HepG2 (cell line): ENCODE data around the gene AGAP3. TPM values are rescaled to one million over a fixed set of nuclear protein-coding genes. Genes with fewer than 3 reads are reported as not detected.

Experiments used
- ARID3A ChIP-seq: IDR thresholded peaks from 2 replicates; pipeline ENCODE4 v1.6.1; 2012; ENCODE audit warnings: low read depth, low read length, improper control_type of control experiment
- CREM ChIP-seq, 2 experiments: sonication (generic) in 1 of 2; formaldehyde crosslinking in 1 of 2; IDR thresholded peaks; 2 replicates each; pipeline versions ENCODE4 v1.4.0 to v1.6.1; 2016 to 2020; ENCODE audit warnings: antibody characterized with exemption in 1 of 2, mild to moderate bottlenecking in 1 of 2, missing genetic modification reagents in 1 of 2
- DDIT3 ChIP-seq: sonication (generic); formaldehyde crosslinking; IDR thresholded peaks from 2 replicates; pipeline ENCODE4 v1.4.0; 2020; ENCODE audit warnings: mild to moderate bottlenecking, missing genetic modification reagents
- DNMT1 ChIP-seq: sonication (generic); formaldehyde crosslinking; IDR thresholded peaks from 2 replicates; pipeline ENCODE4 v1.5.1; 2020; ENCODE audit warnings: mild to moderate bottlenecking, missing genetic modification reagents
- FOXP4 ChIP-seq: sonication (generic); formaldehyde crosslinking; IDR thresholded peaks from 2 replicates; pipeline ENCODE4 v1.4.0; 2020; ENCODE audit warnings: missing genetic modification reagents
- GMEB1 ChIP-seq: sonication (generic); formaldehyde crosslinking; IDR thresholded peaks from 2 replicates; pipeline ENCODE4 v1.5.1; 2020; ENCODE audit warnings: missing genetic modification reagents, mild to moderate bottlenecking, borderline replicate concordance
- GTF2F1 ChIP-seq: fragments of 150-350 bp; IDR thresholded peaks from 2 replicates; pipeline ENCODE4 v1.6.1; 2014; ENCODE audit warnings: low read length
- HES4 ChIP-seq: sonication (generic); formaldehyde crosslinking; IDR thresholded peaks from 2 replicates; pipeline ENCODE4 v1.9.0; 2021; ENCODE audit warnings: mild to moderate bottlenecking, missing genetic modification reagents, borderline replicate concordance
- KDM5A ChIP-seq: fragments of 200-600 bp; sonication (generic); IDR thresholded peaks from 2 replicates; pipeline ENCODE4 v1.7.0; 2018; ENCODE audit warnings: antibody characterized with exemption, mild to moderate bottlenecking, low read length, borderline replicate concordance
- MNT ChIP-seq: fragments of 450-650 bp; IDR thresholded peaks from 2 replicates; pipeline ENCODE4 v1.6.1; 2016
- MTA1 ChIP-seq: sonication (generic); formaldehyde crosslinking; IDR thresholded peaks from 2 replicates; pipeline ENCODE4 v1.4.0; 2020; ENCODE audit warnings: missing genetic modification reagents, mild to moderate bottlenecking, borderline replicate concordance
- SALL1 ChIP-seq: sonication (generic); formaldehyde crosslinking; IDR thresholded peaks from 2 replicates; pipeline ENCODE4 v1.8.0; 2022; ENCODE audit warnings: mild to moderate bottlenecking, missing genetic modification reagents
- SIX1 ChIP-seq: sonication (generic); formaldehyde crosslinking; IDR thresholded peaks from 2 replicates; pipeline ENCODE4 v1.4.0; 2020; ENCODE audit warnings: missing genetic modification reagents, borderline replicate concordance
- TOPORS ChIP-seq: sonication (generic); formaldehyde crosslinking; IDR thresholded peaks from 2 replicates; pipeline ENCODE4 v1.8.0; 2023; ENCODE audit warnings: mild to moderate bottlenecking, missing genetic modification reagents
- WIZ ChIP-seq: sonication (generic); formaldehyde crosslinking; IDR thresholded peaks from 2 replicates; pipeline ENCODE4 v1.5.1; 2020; ENCODE audit warnings: mild to moderate bottlenecking, missing genetic modification reagents
- ZNF12 ChIP-seq: sonication (generic); formaldehyde crosslinking; IDR thresholded peaks from 2 replicates; pipeline ENCODE4 v1.5.0; 2020; ENCODE audit warnings: missing genetic modification reagents
- ZNF556 ChIP-seq: sonication (generic); formaldehyde crosslinking; IDR thresholded peaks from 2 replicates; pipeline ENCODE4 v1.4.0; 2020; ENCODE audit warnings: mild to moderate bottlenecking, missing genetic modification reagents, borderline replicate concordance
- ZNF580 ChIP-seq: IDR thresholded peaks from 2 replicates; pipeline ENCODE4 v1.6.1; 2016; ENCODE audit warnings: low read depth, borderline replicate concordance
- ZNF607 ChIP-seq: sonication (generic); formaldehyde crosslinking; IDR thresholded peaks from 2 replicates; pipeline ENCODE4 v1.5.1; 2020; ENCODE audit warnings: missing genetic modification reagents, mild to moderate bottlenecking, borderline replicate concordance
- ZNF747 ChIP-seq: sonication (generic); formaldehyde crosslinking; IDR thresholded peaks from 2 replicates; pipeline ENCODE4 v1.8.1; 2023; ENCODE audit warnings: missing genetic modification reagents, mild to moderate bottlenecking, borderline replicate concordance
- polyA plus RNA-seq, 8 experiments: library from polyadenylated mRNA; depleted of rRNA in 3 of 8; stranded (reverse) in 7 of 8; unstranded in 1 of 8; fragments of >200 nt; fragmentation: Illumina TruSeq in 4 of 8; extraction: Trizol in 4 of 8; gene quantifications; 2 replicates each; pipeline versions ENCODE4 v1.2.1 to v1.2.3, GENCODE V29; 2011 to 2016; ENCODE audit warnings: low read depth in 4 of 8, missing spikeins in 1 of 8, mixed read lengths in 1 of 8; ENCODE audit not compliant: insufficient read depth in 1 of 8
- total RNA-seq, 5 experiments: library from RNA; depleted of rRNA; stranded (reverse); fragments of >200 nt; fragmentation: Illumina TruSeq; extraction: Trizol; gene quantifications; 2 replicates each; pipeline ENCODE4 v1.2.3, GENCODE V29; 2016; ENCODE audit warnings: low read depth in 1 of 5

Gene AGAP3
- total and polyA plus RNA-seq, 2 of the 13 experiments (the other 11 are each of a cell fraction or from before 2014, with no cell fraction given), result 31.3 to 61.4 TPM

GRCh38 chr7:151087245-151088018 lies 1.2 kb downstream of the AGAP3 start (continued):
- TF ChIP-seq MNT, result no peak
- TF ChIP-seq HES4 (CRISPR knock-in tag), result no peak; the same call in 1 of the 2 replicates
- TF ChIP-seq ZNF12 (CRISPR knock-in tag), result no peak
- TF ChIP-seq FOXP4 (CRISPR knock-in tag), result no peak; the same call in 1 of the 2 replicates
- TF ChIP-seq TOPORS, result no peak
- TF ChIP-seq MTA1 (CRISPR knock-in tag), result 0 out of 2 replicates have a peak, but pooled peaks have one; percentile 28
- TF ChIP-seq ARID3A, result no peak
- peak; percentile 31; the same call in 1 of the 2 replicates for TF ChIP-seq KDM5A
- TF ChIP-seq ZNF580 (CRISPR knock-in tag), result no peak
- no peak for TF ChIP-seq WIZ
- TF ChIP-seq CREM (IDR thresholded peaks at IDR 0.05), result no peak
- no peak for TF ChIP-seq CREM (CRISPR knock-in tag; IDR thresholded peaks at IDR 0.05)
- no peak; the same call in none of the 2 replicates for TF ChIP-seq SALL1 (CRISPR knock-in tag)
- no peak for TF ChIP-seq ZNF556
- no peak for TF ChIP-seq DDIT3
- peak; percentile 43; the same call in 1 of the 2 replicates for TF ChIP-seq GMEB1 (CRISPR knock-in tag)
- TF ChIP-seq ZNF747, result no peak
- no peak for TF ChIP-seq SIX1
- peak; percentile 57 for TF ChIP-seq ZNF607 (CRISPR knock-in tag)
- TF ChIP-seq DNMT1 (CRISPR knock-in tag), result no peak
- TF ChIP-seq GTF2F1, result no peak
